ENCODE measurements around the gene AGTRAP.

AGTRAP gene

DNA sequence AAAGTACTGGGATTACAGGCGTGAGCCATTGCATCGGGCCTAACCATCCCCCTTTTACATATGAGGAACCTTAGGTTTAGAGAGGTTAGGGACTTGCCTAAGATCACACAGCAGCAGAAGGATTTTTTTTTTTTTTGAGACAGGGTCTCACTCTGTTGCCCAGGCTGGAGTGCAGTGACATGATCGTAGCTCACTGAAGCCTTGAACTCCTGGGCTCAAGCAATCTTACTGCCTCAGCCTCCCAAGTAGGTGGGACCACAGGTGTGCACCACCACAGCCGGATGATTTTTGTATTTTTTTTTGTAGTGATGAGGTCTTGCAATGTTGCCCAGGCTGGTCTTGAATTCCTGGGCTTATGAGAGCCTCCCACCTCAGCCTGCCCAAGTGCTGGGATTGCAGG lies 23.9 kb downstream of the AGTRAP start:
- DNase-seq: no peak

DNA sequence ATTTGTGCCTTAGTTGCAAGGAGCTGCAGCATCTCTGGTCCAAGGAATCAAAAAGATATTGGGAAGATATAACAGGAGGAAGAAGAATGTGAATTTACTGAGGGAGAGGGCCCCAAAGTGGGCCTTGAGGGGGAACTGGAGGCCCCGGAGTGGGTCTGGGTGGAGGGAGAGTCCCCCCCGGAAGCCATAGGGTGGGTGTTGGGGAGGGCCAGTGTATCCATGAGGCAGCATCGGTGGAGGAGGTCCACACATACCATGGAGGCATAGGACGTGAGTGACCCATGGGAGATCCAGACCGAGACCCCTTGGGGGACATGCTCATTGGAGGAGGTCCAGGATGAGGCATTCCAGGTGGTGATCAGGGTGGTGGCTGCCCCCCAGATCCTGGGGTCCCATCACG lies 25.3 kb downstream of the AGTRAP start:
- no peak for DNase-seq

DNA sequence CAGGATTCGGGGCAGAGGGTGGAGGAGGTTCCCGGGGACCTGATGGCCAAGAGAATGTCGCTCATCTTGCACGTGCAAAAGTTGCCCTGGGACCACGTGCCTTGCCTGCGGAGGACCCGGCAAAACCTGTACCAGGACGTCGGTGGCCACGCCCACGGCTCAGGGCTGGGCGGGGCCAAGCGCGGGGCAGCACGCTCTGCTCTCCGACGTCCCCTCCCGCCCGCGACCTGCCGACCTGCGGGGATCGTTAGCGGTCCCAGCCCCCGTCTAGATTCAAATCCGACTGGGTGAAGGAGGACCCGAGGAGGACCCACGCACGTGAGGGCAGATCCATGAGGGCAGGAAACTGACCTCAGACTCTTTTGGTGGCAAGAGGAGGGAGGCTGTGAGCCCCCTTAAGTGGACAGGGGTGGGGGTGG lies 26.1 kb downstream of the AGTRAP start, which contains the start of gene C1orf167:
C1orf167 (plus strand) TSS at position 206 of the 419 bp plus-strand sequence. CDS start 2,208 bp downstream, outside the sequence.
- no peak for DNase-seq

- DNase-seq: no peak
These were observed 28.2 kb downstream of the AGTRAP start for GRCh38 chr1:11764115-11764514.

GRCh38 chr1:11764519-11764918 lies 28.6 kb downstream of the AGTRAP start:
- no peak for DNase-seq

- no peak for DNase-seq
These were observed 29.9 kb downstream of the AGTRAP start for GRCh38 chr1:11765661-11766428.

DNA sequence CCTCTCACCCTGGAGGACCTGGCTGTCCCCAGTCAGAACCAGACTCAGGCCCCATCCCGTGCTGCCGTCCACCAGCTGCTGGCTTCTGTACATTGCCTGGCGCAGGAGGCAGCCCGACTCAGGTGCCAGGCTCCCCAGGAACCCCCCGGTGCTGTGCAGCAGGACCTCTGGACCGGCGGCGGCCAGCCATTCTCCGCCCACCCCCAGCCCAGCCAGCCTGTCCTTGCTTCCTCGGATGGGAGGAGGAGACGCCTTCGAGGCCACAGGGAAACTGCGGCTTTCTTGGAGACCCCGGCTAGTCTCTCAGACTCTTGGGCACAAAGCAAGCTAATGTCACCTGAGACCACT lies 30.5 kb downstream of the AGTRAP start:
- DNase-seq: no peak

DNA sequence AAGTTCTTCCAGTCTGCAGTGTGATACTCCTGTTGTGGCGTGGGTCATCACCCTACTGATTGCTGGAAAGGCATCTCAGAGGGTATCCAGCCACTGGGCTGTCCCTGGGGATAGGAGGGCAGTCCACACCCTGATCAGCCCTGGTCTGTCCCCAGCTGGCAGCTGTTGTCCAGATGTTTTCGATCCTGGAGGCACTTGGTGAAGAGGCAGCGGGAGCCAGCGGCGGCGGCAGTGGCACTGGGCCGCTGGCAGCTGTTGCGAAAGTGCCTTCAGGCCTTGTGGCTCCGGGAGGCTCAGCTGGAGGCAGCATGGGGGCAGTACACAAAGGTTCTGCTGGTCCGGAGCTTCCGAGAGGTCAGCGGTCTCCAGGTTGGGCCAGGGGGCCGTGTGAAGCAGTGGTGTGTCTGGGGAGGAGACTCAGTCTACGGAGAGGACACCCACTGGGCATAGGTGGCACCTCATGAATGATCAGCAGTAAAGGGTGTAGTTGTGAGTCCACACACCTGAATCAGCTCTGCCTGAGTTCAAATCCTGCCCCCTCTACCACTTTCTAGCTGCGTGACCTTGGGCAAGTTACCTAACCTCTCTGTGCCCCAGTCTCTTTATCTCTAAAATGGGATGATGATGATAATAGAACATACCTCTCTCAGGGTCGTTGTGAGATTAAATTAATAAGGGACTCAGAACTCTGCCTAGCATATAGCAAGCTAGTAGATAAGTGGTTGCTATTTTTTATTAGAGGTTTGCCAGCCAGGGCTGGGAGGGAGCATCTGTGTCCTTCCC lies 32.2 kb downstream of the AGTRAP start:
- no peak for DNase-seq

- no peak for DNase-seq
These were observed 32.9 kb downstream of the AGTRAP start for GRCh38 chr1:11768821-11769220.

- no peak for DNase-seq
These were observed 33.3 kb downstream of the AGTRAP start for GRCh38 chr1:11769274-11769673.

GRCh38 chr1:11770011-11770410 lies 34.1 kb downstream of the AGTRAP start:
- DNase-seq: no peak

GRCh38 chr1:11771481-11772043 lies 35.6 kb downstream of the AGTRAP start:
- DNase-seq: no peak

DNA sequence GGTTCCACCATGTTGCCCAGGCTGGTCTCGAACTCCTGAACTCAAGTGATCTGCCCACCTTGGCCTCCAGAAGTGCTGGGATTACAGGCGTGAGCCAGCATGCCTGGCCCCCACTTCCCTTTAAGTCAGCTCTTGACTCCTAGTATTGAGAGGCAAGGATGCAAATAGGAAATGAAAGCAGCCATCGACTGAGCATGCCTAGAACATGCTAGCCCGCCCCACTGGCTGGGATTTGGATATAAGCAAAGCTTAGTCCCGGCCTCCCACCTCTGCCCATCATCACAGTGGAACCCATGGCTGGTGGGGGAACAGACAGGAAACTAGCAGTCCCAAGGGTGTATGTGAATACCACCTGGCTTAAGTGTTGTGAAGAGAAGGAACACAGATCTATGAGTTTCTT lies 36.5 kb downstream of the AGTRAP start:
- DNase-seq: no peak

DNA sequence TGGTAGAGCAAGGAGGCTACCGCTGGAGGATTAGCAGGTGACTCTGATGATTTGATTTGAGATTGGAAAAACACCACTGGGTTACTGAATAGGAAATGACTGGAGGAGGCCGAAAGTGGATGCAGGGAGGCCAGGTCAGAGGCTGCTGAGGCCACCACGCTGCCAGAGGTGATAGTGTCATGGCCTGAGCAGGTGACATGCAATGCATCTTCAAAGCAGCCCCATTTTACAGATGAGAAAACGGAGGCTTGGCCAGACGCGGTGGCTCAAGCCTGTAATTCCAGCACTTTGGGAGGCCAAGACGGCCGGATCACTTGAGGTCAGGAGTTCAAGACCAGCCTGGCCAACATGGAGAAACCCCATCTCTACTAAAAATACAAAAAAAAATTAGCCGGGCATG lies 38.8 kb downstream of the AGTRAP start:
- DNase-seq: no peak

- DNase-seq: no peak
These were observed 41.9 kb downstream of the AGTRAP start for GRCh38 chr1:11777658-11778322.

GRCh38 chr1:11778336-11778735 lies 42.4 kb downstream of the AGTRAP start:
- no peak for DNase-seq

GRCh38 chr1:11778844-11779623 lies 43.1 kb downstream of the AGTRAP start:
- no peak for DNase-seq

DNA sequence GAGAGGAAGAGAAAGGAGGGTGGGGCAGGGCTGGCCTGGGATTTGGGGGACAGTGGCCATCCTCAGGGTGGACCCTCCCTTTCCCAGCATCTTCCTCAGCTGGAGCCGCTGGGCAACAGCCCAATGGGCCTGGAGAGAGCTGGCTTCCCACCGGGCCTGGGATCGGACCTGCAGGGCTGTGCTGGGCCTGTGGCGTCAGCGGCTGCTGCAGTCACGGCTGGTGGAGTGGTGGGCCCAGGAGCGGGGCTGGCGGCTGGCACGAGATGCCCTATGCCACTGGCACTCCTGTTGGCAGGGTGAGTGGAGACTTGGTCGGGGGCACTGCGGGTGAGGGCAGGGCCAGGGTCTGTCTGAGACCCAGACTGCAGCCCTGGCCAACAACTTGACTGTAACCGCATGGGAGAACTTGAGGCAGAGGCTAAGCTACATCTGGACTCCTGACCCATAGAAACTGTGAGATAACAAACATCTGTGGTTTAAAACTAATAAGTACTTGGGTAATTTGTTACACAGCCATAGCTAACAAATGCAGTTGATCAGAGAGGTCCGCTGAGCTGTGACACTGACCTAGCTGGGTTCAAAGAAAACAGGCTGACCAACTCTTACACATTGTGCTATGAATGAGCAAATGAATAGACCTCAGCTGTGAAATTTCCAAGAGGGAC lies 43.9 kb downstream of the AGTRAP start:
- DNase-seq: no peak

GRCh38 chr1:11780380-11781147 lies 44.6 kb downstream of the AGTRAP start:
- no peak for DNase-seq

GRCh38 chr1:11781297-11781696 lies 45.4 kb downstream of the AGTRAP start:
- DNase-seq: no peak
